DOHH2 (cell line): ENCODE results near the gene MLH1.
"Not testable (repeated sequence)": the region's sequence is repeated elsewhere in the genome, so short reads cannot be mapped to it uniquely, and the experiment has no call there.

Source experiments
- H3F3A ChIP-seq: fragments of 200-600 bp; sonication (generic), shearing (Covaris generic); 2 replicates; pipeline ENCODE4 v1.6.0; 2016; ENCODE audit warnings: antibody characterized with exemption, mild to moderate bottlenecking; ENCODE audit not compliant: control insufficient read depth, insufficient read depth
- H3K27ac ChIP-seq: fragments of 200-600 bp; sonication (generic); 2 replicates; pipeline ENCODE4 v1.5.1; 2014; ENCODE audit warnings: low read depth, mild to moderate bottlenecking, low read length, moderate library complexity
- H3K27me3 ChIP-seq: fragments of 200-600 bp; sonication (generic); 2 replicates; pipeline ENCODE4 v1.6.1; 2014; ENCODE audit warnings: mild to moderate bottlenecking, low read length, mixed read lengths; ENCODE audit not compliant: control insufficient read depth
- H3K36me3 ChIP-seq: fragments of 200-600 bp; sonication (generic); 2 replicates; pipeline ENCODE4 v1.6.1; 2014; ENCODE audit warnings: mild to moderate bottlenecking, low read length, moderate library complexity, mixed read lengths; ENCODE audit not compliant: control insufficient read depth
- H3K4me1 ChIP-seq: fragments of 200-600 bp; sonication (generic); 2 replicates; pipeline ENCODE4 v1.6.1; 2014; ENCODE audit warnings: mild to moderate bottlenecking, low read length, mixed read lengths; ENCODE audit not compliant: control insufficient read depth
- H3K4me2 ChIP-seq: fragments of 200-600 bp; sonication (generic); 2 replicates; pipeline ENCODE4 v1.6.0; 2014; ENCODE audit warnings: mild to moderate bottlenecking, low read length, moderate library complexity
- H3K4me3 ChIP-seq: fragments of 200-600 bp; sonication (generic); 2 replicates; pipeline ENCODE4 v1.5.1; 2014; ENCODE audit warnings: mild to moderate bottlenecking, low read length, mixed read lengths
- H3K79me2 ChIP-seq: fragments of 200-600 bp; sonication (generic); 2 replicates; pipeline ENCODE4 v1.6.1; 2014; ENCODE audit warnings: mild to moderate bottlenecking, low read length, mixed read lengths; ENCODE audit not compliant: control insufficient read depth
- H3K9me2 ChIP-seq: fragments of 200-600 bp; sonication (generic); replicated peaks from 2 replicates; pipeline ENCODE4 v1.6.1; 2014; ENCODE audit warnings: mild to moderate bottlenecking, low read length, mixed read lengths; ENCODE audit not compliant: control insufficient read depth
- H3K9me3 ChIP-seq: fragments of 200-600 bp; sonication (generic); 2 replicates; pipeline ENCODE4 v1.6.1; 2014; ENCODE audit warnings: antibody characterized with exemption, low read length, mixed read lengths; ENCODE audit not compliant: control insufficient read depth, insufficient read depth
- H4K20me1 ChIP-seq: fragments of 200-600 bp; sonication (generic); 2 replicates; pipeline ENCODE4 v1.6.0; 2014; ENCODE audit warnings: low read depth, mild to moderate bottlenecking, antibody characterized with exemption, low read length, moderate library complexity; ENCODE audit not compliant: control insufficient read depth, insufficient read depth
- EZH2phosphoT487 ChIP-seq: fragments of 200-600 bp; sonication (generic); IDR thresholded peaks from 2 replicates; pipeline ENCODE4 v1.6.1; 2017; ENCODE audit warnings: borderline replicate concordance, mild to moderate bottlenecking, antibody characterized with exemption, low read length, moderate library complexity, mixed read lengths
- TF ChIP-seq, protein P1 (sequence below): fragments of 200-600 bp; sonication (generic); IDR thresholded peaks from one replicate; pipeline ENCODE4 v1.5.1; 2014; ENCODE audit warnings: antibody characterized with exemption, mild to moderate bottlenecking, low read depth, low read length; ENCODE audit not compliant: poor library complexity, severe bottlenecking

MLH1 gene

DNA sequence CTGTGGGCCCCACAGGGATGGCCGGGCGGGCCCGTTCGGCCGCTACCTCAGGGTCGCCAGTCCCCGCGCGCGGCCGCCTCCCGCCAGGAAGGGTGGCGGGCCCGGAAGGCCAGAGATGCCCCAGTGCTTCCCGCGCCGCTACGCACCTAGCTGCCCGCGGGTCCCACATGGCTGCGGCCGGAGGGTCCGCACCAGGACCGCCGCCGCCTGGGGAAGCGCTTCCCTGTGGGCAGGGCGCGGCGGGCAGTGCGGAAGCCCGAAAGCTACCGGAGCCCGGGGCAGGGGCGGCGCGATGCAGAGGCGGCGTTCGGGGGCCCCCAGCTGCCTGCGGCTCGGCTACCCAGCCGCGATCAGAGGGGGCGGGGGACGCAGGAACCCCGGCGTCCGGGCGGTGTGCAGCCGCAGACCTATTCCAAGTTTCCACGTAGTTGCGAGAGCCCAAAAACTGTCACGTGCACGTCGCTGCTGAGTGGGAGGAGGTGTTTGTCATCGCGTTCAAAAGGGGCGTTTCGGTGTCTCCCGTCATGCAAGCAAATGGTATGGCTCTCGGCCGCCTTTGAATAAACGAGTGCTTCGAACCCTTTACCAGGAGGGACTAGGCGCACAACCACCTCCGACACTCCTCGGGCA is 48.6 kb upstream of the MLH1 start, which contains the start of gene TRANK1:
TSS of gene TRANK1 (minus strand) at position 414 of the 630 bp plus-strand sequence. CDS start at position 169, 245 bp downstream.
- H3K27me3 ChIP-seq: no peaks in the 10 kb centered on the region
- H3K9me2 ChIP-seq: no peaks in the 10 kb centered on the region
- peaks cover 3% of the 10 kb centered on the region for H3K36me3 ChIP-seq
- H3K27ac ChIP-seq: peak within 1 kb of the TSS; percentile 54
- H3K4me3 ChIP-seq: peak within 1 kb of the TSS; percentile 96
- TF ChIP-seq, protein P1, sequence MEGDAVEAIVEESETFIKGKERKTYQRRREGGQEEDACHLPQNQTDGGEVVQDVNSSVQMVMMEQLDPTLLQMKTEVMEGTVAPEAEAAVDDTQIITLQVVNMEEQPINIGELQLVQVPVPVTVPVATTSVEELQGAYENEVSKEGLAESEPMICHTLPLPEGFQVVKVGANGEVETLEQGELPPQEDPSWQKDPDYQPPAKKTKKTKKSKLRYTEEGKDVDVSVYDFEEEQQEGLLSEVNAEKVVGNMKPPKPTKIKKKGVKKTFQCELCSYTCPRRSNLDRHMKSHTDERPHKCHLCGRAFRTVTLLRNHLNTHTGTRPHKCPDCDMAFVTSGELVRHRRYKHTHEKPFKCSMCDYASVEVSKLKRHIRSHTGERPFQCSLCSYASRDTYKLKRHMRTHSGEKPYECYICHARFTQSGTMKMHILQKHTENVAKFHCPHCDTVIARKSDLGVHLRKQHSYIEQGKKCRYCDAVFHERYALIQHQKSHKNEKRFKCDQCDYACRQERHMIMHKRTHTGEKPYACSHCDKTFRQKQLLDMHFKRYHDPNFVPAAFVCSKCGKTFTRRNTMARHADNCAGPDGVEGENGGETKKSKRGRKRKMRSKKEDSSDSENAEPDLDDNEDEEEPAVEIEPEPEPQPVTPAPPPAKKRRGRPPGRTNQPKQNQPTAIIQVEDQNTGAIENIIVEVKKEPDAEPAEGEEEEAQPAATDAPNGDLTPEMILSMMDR: no peak
- TF ChIP-seq EZH2phosphoT487: no peak
- H3K79me2 ChIP-seq: peaks cover 36% of the 10 kb centered on the region
- no peaks in the 10 kb centered on the region for H4K20me1 ChIP-seq
- H3F3A ChIP-seq: no peaks in the 10 kb centered on the region
- peaks cover 15% of the 10 kb centered on the region for H3K4me1 ChIP-seq
- peak within 1 kb of the TSS; percentile 95 for H3K4me2 ChIP-seq
- peaks cover 8% of the 10 kb centered on the region for H3K9me3 ChIP-seq

DNA sequence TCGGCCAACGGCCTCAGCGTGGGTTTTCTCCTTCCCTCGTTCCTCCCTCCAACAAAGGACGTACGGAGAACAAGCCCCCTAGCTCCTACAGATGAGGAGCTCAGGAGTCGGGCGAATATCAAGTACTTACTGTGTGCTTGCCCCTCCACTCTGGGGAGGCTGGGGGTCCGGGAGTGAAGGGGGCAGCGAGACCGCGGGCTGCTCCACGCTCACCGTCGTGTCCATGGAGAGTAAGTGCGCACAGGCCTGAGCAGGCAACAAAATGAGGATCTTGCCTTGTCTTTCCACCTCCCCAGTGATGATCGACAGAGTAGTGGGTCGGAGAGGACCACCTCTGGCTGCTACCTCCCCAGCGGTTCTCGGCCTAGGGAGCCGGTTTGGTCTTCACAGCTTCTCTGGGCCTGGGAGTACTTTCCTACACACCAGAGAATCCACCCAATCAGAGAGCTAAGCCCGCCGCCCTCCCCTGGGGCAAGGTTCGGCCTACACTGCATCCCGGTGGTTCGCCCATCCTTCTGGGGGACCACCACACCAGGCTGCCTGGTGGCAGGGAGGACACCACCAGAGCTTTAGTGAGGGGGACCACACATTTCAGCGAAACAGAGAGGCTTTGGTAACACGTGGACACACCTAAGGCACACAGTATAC is 47.9 kb upstream of the MLH1 start:
- Histone ChIP-seq H3K79me2 (peaks cover 36% of the 10 kb centered on the region), H3K36me3 (peaks cover 3% of the 10 kb centered on the region), H3K27ac (no peak overlapping the region), H3K4me3 (peak overlapping the region; percentile 96), H3F3A (no peaks in the 10 kb centered on the region), H3K4me2 (peak overlapping the region; percentile 95), H3K27me3 (no peaks in the 10 kb centered on the region), H4K20me1 (no peaks in the 10 kb centered on the region), H3K4me1 (peaks cover 15% of the 10 kb centered on the region), H3K9me3 (peaks cover 8% of the 10 kb centered on the region), H3K9me2 (no peaks in the 10 kb centered on the region)
- TF ChIP-seq, protein P1: no peak
- no peak for TF ChIP-seq EZH2phosphoT487

DNA sequence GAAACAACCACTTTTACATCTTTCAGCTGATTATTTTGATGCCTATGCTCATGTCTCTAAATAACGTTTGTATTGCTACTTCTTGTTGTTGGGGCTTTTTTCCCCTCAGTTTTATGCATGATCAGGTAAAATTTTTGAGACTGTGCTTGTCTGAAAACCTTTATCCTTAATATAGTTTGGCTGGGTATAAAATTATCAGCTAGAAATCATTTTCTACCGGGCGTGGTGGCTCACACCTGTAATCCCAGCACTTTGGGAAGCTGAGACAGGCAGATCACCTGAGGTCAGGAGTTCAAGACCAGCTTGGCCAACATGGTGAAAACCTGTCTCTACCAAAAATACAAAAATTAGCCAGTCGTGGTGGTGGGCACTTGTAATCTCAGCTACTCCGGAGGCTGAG is 45.5 kb upstream of the MLH1 start:
- peaks cover 15% of the 10 kb centered on the region for H3K4me1 ChIP-seq
- not testable (repeated sequence) for H3K9me3 ChIP-seq, H3K4me2 ChIP-seq, H3F3A ChIP-seq, H3K27ac ChIP-seq, H3K9me2 ChIP-seq, H3K36me3 ChIP-seq, H4K20me1 ChIP-seq, H3K27me3 ChIP-seq, H3K4me3 ChIP-seq
- peaks cover 13% of the 10 kb centered on the region for H3K79me2 ChIP-seq

DNA sequence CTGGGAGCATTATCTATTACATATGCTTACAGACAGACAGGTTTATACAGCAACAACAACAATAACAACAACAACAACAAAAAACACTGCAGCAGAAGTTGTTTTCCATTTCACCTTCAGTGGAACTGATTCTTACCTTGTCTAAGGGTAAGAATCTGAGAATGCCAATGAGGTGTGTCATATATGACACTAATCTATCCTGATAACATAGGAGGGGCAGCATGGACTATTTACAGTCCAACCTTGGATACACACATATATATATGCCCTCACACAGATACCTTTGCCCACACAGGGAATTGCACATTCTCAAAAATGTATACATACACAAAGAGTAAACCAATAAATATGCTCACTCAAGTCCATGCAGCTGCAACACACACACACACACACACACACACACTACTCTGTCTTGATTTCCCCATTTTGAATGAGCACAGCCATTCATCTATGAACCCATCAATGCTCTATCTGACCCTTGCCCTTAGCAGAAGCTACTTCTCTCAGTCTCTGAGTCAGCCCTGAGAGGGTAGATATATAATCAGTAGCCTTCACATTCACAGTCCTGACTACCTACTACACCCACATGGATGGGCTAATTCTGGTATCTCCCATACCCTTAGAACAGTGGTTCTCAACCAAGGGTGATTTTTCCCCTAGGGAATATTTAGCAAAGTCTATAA is 38.7 kb upstream of the MLH1 start:
- no peaks in the 10 kb centered on the region for H3F3A ChIP-seq

More for the DNA sequence above, 38.7 kb upstream of the MLH1 start:
- no peaks in the 10 kb centered on the region for H3K9me2 ChIP-seq
- H3K4me3 ChIP-seq: no peak overlapping the region
- H3K9me3 ChIP-seq: no peaks in the 10 kb centered on the region
- peaks cover 12% of the 10 kb centered on the region for H3K4me1 ChIP-seq
- H4K20me1 ChIP-seq: no peaks in the 10 kb centered on the region
- no peak overlapping the region for H3K4me2 ChIP-seq
- TF ChIP-seq, protein P1: no peak
- TF ChIP-seq EZH2phosphoT487: no peak
- H3K79me2 ChIP-seq: no peaks in the 10 kb centered on the region
- H3K36me3 ChIP-seq: no peaks in the 10 kb centered on the region
- no peak overlapping the region for H3K27ac ChIP-seq
- no peaks in the 10 kb centered on the region for H3K27me3 ChIP-seq
